HG03439 (cell line): ENCODE results near the gene HSD11B1.

Experiments used
- ATAC-seq: cut with Tn5 transposase; IDR thresholded peaks from one replicate; pipeline ENCODE4 v1.9.1; 2021; ENCODE audit warnings: mild to moderate bottlenecking, moderate library complexity; ENCODE audit not compliant: unreplicated experiment

HSD11B1 gene

DNA sequence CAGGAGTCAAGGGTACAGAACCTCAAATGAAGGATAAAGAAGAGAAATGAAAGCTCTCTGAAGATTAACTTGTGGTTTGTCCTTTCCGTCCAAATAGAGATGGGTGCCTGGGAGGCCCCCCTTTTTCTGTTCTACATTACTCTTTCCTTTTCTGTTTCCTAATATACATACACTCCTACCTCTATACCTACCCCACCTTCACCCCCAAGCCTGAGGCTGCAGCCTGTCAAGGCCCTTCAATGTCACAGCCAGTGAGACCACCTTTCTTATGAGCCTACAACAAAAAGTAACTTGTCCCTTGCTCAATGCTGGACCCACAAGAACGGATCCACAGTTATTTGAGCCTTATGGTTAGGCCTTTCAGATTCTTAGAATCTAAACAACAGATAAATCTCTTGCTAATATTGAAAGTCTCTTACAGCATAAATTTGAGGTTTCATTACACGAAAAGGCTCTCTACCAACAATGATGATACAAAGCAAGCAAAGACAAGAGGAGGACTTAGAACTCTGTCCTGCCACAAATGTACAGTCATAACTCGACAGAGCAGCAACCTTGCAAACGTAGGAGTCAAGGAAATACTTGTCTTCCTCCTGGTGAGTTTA, 47.1 kb downstream of the HSD11B1 start:
- ATAC-seq, result peak; percentile 46

DNA sequence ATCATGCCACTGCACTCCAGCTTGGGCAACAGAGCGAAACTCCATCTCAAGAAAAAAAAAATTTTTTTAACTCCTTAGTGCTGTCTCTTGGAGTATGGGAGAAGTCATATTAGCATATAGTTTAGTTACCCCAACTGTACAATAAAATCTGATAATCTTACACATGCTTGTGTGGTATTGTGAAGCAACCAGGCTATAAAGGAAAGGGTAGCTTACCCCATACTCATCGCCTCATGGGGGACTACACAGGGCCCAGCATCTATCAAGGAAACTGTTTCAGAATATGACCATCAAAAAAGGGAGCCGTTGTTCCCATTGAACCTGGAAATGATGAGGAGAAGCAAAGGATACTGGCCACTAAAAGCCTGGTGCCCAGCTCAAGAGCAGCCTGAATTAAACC, 48.2 kb downstream of the HSD11B1 start:
- no peak for ATAC-seq

DNA sequence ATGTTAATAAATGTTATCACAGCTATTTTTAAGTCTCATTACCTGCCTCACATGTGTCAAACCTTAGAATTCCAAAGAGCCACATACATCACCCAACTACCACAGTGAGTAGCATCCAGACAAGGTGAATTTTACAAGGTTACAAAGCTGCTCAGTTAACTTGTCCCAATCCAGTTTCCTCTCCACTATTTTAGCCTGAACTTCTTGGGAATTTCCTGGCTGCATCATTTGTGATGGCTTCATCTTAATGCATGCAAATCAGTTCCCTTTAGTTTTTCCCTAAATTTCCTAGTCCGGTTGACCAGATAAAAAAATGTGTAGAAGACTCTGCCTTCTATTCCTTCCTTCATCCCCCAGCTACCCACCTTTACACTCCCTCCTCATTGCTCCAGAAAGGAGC, 50.6 kb downstream of the HSD11B1 start:
- ATAC-seq, result no peak

DNA sequence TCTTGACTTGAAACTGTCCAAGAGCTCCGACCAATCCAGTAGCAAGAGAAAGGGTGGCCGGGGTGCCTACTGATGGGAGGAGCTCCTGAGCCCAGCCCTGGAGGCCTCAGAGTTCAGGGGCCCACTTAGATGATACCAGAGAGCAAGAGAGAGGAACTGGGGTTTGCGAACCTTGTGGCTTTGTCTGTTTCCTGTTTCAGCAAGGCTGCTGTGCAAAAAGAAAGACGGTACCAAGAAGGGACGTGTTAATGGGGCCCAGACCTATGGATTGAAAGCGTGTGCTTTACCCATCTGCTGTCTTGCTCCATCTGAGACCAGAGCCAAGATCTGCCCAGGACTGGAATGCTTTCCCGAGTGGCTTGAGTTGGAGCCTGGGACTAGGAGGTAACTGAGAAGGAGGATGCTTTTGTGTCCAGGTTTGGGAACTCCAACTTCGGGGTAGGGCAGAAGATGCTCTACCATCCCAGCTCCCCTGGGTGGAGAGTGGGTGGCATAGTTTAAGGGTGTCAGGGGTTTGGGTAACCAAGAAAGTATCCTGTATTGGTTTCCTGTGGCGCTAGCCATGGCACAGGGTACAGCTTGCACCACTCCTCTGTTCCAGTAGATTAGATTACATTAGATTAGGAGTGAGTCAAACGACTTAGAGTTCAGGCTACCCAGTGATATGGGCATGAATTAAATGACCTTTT, 51.4 kb downstream of the HSD11B1 start, which contains the start of gene TRAF3IP3:
Gene TRAF3IP3, plus strand, starts transcription at position 128 of the 689 bp plus-strand sequence. CDS start 3,987 bp downstream, outside the sequence.
- ATAC-seq, result peak; percentile 82

DNA sequence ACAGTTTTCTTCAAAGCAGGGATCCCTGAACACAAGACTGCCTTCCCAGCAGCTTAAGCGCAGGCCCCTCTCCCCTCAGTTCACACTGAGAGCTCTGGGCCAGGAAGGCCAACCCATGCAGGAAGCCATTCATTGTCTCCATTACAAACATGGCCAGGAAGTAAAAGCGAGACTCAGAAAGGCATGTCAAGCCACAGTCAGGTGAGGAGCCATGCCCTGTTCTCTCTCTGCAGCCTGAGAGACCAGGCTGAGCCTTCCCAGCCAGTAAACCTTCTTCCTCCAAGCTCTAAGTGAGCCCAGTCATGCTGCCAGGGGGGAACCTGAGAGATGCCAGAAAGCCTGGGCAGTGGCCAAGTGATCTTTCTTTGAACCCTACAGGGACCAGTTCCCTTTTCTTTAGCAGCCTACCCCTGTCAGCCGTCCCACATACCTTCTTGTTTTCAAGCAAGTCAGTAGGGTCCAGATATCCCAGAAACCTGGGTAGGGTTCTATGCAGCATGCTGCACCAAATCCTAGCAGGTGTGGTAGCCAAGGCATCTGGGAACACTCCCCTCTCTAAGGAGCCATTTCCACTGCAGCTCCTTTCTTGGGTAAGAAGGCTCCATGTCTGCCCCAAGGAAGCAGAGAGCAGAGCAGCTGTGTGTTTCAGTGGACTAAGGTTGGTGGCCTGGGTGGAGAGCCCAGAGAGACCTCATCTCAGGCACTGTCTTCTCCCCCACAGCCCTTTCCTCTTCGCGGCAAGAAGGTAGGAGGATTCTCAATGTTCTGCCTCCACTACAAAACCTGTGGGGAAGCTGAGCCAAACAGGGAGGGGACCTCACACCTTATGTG, 52.2 kb downstream of the HSD11B1 start:
- ATAC-seq, result peak; percentile 21

DNA sequence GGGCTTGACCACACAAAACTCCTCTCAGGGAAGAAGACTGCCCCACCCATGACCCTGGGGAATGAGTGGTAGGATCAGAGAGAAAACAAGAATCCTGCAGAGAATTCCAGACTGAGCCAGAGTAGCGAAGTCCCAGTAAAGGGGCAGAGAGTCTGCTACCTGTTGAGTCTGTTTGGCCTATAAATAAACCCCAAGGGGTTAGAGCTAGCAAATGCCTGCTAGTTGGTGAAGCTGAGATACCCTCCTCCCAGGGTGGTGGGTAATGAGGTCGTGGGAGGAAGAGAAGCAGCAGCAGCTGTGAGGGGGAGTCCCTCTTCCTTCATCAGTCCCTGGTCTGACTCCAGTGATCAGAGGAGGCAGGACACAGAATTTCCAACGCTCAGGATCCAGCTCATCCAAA, 53.8 kb downstream of the HSD11B1 start:
- ATAC-seq, result no peak

DNA sequence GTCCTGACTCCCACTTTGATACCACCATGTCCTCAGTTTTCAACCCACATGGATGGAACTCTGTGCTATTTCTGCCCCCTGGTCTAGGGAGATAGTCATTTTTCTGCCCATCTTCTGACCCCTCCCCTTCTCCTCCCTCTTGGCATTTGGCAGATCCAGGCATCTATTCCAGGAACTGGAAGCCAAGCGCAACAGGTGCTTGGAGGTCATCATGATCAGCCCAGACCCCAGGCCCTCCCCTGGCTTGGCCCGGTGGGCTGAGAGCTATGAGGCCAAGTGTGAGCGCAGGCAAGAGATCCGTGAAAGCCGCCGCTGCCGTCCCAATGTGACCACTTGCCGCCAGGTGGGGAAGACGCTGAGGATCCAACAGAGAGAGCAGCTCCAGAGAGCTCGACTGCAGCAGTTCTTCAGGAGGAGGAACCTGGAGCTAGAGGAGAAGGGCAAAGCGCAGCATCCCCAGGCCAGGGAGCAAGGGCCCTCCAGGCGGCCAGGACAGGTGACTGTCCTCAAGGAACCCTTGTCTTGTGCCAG, 55.2 kb downstream of the HSD11B1 start:
- no peak for ATAC-seq

DNA sequence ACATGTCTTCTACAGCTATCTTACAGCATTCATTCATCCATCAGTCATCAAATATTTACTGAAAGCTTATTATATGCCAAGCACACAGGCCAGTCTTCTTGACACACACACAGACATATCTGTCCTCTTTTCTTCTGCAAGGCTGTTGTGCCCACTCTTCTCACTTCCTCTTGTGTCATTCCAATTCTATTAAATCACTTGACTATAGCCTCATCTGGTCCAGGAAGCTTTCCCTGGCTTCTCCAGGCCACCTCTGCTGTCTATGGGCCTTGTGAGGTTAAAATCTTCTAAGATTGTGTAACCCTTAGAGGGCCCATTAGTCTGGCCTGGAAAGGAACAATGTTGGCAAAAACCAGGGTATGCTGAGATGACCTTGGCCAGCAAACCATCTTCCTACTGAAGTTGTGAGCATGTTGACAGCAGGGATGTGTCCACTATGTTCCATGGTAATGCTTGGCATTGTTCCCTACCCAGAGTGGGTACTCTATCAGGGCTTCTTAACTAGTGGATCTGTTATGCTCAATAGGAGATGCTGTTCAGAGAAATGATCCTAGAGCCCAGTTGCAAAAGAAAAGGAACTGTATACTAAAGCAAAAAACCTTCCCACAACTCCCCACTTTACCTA, 56.5 kb downstream of the HSD11B1 start:
- no peak for ATAC-seq

DNA sequence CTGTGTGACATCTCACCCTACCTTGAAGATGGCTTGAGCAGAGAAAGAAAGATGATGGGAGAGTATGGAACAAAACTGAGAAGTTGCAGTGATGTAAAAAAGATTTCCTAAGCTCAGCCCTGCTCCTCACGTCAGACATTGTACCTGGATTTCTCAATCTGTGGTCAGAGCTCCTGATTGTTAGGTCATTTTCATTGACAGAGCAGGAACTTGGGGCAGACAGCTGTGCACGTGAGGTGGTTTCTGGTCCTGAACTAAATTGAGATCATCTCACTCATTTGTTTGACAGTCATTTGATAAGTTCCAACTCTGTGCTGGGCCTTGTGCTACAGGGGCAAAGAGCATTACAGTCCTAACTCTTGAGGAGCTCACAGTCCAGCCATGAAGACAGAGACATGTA, 61.4 kb downstream of the HSD11B1 start:
- ATAC-seq, result no peak

DNA sequence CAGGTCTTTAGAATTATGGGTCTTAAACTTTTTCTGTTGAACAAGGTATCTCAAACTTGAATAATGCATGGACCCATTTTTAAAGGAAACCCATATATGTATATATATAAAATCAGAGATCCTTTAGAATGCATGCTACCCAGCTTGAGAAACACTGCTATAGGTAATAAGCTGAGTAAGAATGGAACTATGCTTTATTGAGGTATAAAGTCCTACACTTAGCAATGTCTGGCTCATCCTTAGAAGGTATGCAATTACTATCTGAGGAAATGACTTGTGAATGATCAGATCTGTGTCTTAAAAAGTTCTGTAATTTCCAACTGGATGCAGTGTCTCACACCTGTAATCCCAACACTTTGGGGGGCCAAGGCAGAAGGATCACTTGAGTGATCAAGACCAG, 62.5 kb downstream of the HSD11B1 start:
- ATAC-seq, result no peak

DNA sequence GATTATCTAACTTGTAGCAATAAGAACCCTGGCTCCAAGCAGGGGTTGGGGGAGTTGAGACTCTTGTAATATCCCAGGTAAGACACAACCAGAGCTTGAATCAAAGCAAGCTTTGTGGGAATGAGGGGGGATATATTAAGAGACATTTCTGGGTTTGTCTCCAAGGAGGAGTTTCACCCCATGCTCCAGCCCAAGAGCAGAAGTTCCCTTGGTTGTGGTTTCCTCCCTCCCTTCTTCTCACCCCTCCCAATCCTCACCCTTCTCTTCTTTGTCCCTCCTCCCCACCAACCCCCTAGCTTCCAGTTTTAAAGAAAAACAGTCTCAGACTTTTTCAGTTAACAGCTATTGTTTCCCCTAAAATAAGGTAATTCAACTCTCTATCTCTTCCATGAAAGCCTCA, 63.1 kb downstream of the HSD11B1 start:
- ATAC-seq, result no peak

DNA sequence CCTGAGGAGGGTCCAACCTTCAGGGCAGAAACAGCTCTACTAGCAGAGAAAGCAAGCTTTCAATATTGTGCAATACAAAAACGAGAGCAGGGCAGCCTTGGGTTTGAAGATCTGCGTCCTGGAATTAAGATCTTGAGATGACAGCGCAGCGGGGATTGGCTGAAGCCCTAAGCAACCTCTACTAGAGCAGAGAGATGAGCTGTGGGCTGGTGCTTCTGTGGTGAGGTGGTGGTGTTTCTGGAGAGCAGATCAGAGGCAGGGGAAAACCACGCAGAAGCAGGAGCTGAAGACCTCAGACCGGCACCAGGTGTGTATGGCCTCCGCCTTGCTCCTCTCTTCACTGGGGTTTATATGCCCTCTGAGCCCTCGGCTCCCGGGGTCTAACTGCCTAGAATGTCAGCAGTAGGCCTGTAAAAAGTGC, 63.7 kb downstream of the HSD11B1 start:
- ATAC-seq, result peak; percentile 84

DNA sequence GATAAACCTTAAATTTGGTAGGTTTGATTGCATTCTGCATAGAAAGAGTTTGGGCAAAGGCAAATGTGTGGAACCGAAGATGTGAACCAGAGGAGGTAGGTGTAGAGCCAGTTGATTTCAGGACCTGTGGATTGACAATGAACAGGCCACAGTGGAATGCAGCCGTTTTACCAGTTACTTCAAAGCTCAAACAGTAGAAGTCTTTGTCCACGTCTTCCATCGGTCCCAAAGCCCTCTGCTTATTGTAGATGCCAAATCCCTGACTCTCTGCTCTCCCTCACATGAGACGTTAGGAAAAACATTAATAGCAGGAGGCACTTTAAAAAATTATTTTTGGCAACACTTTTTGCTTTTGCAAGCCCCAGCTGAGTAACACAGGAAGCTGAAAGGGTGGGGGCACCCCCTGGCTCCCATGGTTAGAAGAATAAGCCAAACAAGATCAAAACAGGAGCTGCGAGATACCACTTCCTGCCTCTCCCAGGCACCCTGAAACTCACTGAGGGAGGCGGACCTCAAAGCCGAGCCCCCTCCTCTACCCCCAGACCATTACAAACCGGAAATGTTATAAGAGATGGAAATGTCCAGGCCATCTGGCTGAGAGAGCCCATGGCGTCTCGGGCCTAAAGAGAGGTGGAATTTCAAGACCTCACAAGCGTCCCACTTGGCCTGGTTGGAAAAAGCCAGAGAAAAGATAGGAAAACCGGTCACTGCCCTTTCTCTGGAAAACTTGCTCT, 64.7 kb downstream of the HSD11B1 start:
- peak; percentile 60 for ATAC-seq

DNA sequence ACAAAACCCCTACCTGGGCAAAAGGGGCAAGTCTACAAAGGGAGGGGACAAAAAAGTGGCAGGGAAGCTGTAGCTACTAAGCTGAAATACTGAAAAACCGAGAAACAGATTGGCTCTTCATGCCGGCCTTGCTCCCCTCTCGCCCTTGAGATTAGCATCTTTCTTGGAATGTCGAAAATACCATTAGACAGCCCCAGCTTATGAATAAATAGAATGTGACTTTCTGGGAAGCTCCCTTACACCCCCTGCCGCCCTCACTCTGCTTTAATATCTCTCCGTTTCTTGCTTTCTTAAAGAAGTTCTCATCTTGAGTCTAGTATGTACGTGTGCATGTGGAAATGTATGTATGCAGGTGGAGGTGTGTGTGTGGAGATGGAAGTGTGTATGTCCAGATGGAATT, 65.3 kb downstream of the HSD11B1 start:
- ATAC-seq, result no peak

DNA sequence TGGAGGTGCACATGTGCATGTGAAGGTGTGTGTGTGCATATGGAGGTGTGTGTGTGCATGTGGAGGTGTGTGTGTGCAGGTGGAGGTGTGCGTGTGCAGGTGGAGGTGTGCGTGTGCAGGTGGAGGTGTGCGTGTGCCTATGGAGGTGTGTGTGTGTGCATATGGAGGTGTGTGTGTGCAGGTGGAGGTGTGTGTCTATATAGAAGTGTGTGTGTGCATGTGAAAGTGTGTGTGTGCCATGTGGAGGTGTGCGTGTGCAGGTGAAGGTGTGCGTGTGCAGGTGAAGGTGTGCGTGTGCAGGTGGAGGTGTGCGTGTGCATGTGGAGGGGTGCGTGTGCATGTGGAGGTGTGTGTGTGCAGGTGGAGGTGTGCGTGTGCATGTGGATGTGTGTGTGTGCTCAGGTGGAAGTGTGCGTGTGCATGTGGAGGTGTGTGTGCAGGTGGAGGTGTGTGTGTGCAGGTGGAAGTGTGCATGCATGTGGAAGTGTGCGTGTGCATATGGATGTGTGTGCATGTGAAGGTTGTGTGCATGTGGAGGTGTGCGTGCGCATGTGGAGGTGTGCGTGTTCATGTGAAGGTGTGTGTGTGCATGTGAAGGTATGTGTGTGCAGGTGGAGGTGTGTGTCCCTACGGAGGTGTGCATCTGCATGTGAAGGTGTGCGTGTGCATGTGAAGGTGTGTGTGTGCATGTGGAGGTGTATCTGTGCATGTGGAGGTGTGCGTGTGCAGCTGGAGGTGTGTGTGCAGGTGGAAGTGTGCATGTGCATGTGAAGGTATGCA, 66.2 kb downstream of the HSD11B1 start:
- ATAC-seq, result no peak

DNA sequence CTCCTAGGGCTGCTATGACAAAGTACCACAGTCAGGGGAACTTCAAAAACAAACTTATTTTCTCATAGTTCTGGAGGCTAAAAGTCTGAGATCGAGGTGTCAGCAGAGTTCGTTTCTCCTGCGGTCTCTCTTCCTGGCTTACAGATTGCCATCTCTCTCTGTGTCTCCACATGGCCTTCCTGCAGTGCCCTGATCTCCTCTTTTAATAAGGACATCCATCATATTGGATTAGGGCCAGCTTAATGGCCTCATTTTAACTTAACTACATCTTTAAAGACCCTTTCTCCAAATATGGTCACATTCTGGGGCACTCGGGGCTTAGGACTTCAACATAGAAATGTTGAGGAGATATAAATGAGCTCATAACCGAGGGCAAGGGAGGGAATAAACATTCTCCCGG, 67.5 kb downstream of the HSD11B1 start:
- no peak for ATAC-seq

DNA sequence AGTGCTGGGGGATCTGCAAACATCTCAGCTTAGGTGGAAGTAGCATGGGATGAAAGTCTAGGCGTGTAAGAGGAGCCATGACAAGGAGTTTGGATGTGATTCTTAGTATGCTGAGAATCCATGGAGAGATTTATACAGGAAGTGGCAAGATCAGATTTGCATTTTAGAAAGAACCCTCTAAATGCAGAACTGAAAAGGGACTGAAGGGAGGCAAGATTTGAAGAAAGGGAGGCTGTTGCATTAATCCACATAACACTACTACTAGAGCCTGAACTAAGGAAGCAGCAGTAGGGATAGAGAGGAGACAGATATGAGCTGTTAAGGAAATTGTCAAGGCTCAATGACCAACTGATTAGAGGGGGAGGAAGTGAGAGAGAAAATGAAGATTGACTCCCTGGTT, 69.9 kb downstream of the HSD11B1 start:
- ATAC-seq, result no peak

DNA sequence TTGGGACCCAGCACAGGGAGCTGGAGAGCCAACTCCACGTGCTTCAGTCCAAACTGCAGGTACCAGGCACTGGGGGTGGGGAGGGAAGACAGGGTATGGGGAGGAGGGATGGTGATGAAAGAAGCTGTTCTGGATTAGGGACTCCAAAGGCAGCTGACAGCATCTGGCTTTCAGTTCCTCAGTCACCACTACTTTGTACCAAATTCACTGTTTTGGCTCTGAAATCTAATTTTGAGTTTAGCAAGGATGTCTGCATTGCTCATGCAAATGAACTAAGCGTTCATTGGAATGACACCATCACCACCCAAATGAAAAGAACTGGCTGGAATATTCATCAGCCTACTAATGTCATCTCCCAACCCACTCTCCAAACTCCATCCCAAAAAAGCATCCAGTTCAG, 71.0 kb downstream of the HSD11B1 start:
- no peak for ATAC-seq

DNA sequence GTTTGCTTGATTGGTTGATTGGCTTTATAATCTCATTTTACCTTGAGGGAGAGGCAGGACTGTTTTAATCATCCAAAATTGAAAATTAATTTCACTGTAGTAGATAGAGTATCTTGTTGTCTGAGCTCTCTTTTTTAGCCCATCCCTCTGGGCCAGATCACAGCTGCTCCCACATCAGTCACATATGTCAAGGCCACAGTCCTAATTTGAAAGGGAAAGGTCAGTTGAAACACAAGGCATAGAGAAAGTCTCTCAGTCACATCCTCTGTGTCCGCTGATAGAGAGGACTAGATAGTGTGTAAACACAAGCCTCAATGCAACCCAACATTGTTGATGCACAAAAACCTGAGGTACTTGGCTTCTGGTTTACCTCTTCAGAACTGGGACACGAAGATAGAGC, 72.9 kb downstream of the HSD11B1 start:
- no peak for ATAC-seq

DNA sequence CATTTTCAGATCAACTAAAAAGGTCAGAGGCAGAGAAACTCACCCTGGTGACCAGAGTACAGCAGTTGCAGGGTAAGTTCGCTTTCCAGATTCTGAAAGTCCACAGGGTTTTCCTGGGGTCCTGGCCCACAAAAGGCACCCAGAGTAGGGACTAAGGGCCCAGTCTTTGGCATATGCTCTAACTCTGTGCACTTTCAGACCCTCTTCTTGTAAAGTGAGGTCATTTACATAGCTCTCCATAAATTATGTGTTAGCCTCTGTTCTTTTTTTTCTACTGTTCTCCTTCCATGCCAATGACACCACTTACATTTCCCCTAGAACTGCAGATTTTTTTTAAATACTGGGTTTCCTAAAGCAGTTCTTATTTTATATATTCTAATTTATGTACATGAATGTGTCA, 73.5 kb downstream of the HSD11B1 start:
- ATAC-seq, result no peak
